Activated gamma-delta T cell treated with anti-CD3 and anti-CD28 coated beads, Interleukin-2, amount 50 U/mL, for 16 hours (primary cell): ENCODE data around the gene STX1B.

Source experiments
- DNase-seq: peaks from one replicate; pipeline ENCODE4 v3.0.0-alpha.2; 2020; ENCODE audit warnings: low read depth

Gene STX1B

DNA sequence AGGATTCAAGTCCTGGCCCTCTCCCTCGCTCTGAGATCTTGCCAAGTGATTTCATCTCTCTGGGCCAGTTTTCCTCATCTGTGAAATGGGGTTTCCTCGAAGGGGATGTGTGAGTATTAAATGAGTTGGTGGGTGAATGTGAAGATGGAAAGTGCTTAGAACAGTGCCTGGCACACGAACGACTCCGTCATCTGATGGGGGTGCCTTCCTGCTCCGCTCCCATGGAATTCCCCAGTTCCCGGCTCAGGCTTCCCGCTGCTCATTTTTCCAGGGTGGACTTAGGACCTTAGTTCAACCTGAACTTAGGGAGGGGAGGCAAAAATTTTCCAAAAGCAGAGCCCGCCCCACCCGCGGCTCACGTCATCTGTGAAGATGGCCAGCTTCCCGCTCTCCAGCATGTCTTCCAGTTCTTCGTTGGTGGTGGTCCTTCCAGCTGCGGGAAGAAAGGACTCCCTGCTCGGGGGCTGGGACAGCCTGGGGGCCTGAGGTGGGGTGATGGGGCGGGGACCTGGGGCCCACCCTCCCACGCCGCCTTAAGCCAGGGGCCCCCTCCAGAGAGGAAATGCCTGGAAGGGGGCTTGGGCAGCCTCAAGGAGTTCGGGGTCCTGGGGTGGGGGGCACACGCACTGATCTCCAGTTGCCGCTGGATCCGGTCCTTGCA, 14.0 kb downstream of the STX1B start:
- no peak for DNase-seq

DNA sequence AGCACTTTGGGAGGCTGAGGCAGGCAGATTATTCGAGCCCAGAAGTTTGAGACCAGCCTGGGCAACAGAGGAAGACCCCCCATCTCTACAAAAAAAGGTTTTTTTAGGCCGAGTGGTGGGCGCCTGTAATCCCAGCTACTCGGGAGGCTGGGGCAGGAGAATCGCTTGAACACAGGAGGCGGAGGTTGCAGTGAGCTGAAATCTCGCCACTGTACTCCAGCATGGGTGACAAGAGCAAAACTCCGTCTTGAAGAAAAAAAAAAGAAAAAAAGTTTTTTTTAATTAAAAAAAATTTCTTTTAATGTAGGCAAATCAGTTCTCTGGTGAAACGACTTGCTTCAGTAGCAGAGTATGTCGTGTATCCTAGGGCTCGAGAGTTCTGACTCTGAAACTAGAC, 14.5 kb downstream of the STX1B start:
- no peak for DNase-seq

DNA sequence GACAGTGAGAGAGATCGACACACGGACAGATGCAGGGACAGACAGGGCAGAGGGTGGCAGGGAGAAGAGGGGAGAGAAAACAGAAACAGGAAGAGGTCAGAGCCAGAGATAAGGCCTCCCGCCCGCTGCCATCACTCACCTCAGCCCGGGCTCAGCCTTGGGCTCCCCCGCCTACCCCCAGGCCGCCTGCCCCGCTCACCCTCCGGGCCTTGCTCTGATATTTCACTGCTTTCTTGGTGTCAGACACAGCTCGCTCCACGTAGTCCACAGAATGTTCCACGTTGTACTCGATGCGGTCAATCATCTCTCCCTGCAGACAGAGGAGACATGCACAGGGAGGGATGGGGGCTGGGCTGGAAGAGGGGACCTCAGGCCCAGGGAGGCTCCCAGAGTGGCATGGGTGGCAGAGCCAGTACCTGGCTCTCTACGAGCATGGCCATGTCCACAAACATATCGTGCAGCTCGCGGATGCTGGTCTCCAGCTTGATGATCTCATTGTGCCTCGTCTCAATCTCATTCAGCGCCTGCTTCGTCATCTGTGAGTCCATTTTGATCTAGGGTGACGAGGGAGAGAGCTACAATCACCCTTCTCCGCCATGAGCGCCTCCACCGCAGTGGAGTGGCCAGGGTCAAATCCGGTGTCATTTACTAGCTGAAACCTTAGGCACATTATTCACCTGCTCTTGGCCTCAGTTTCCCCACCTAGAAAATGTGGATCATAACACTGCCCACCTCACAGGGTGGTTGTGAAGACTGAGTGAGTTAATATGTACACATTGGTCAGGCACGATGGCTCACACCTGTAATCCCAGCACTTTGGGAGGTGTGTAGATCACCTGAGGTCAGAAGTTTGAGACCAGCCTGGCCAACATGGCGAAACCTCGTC, 17.3 kb downstream of the STX1B start:
- DNase-seq: no peak

DNA sequence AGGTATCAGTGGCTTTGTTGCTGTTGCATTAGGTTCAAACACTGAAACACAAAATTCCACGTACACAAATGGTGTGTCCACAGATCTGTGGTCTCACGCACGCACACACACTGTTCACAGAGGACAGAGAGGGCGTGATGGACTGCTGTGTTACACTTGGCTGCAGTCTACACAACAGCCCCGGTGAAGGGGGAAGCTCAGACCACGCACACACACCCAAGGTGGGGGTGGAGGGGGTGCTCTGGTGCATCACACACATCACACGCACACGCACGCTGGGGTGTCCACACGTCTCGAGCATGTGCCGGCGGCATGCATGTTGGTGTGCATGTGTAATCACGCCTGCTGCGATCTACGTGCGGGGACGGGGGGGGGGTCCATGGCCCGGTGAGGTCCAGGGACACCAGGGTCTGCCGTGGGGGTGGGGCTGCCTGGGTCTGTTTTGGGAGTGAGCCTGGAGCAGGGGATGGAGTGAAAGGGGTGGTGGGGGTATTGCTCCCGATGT, 18.1 kb downstream of the STX1B start:
- no peak for DNase-seq

DNA sequence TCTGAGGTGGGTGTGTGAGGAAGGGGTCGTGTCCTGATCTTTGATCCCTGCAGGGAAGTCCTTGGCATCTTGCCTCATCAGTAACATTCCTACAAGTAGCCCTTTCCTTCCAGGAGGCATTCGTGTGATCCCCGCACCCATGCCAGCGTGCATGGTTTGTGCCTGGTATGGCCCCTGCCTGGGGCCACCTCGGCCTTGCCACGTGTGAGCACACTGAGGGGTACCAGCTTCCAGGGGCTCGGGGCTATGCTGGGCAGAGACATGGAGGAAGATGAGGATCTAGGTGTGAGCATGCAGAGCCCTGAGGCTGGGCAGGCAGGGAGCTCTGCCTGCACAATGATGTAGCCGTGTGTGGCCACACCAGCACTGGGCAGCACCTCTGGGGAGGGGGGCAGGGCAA, 19.4 kb downstream of the STX1B start:
- no peak for DNase-seq

DNA sequence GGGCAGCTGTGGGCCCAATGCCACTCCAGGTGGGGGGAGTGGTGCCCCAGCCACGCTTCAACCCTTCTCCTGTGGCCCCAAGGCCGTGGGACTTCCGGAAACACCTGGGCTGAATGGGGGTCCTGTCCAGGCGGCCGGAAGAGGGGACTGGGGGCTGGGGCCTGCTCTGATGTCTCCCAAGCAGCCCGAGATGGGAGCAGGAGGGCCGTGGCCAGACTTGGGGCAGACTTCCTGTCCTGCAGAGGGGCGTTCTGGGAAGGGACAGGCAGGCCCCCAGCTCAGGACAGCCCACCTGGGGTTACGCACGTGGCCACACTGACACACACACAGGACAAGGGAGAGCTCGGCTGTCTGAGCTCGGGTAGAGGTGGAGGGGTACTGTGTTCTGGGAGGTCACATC, 20.3 kb downstream of the STX1B start:
- DNase-seq: no peak

DNA sequence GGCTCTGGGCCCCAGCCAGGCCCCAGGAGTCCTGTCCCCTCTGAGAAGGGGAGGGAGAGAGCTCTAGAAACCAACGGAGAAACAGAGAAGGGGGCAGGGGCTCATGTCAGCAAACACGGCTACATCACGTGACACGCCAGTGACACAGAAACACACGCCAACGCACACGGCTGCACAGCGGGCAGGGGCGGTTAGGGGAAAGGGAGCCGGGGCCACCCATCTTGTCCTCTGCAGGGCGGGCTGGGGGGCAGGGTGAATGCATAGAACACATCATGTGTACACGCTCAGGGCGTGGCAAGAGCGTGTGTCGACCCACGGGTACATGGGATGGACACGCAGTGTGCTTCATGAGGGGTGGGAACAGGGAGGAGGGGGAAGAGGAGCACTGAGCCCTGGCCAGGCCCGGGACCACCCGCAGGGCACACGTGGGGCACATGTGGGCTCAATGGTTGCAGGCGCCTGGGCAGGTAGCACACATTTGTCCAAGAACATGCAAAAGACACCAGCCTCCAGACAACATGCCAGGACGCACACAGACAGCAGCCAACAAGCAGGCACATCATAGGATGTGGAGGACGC, 20.9 kb downstream of the STX1B start:
- no peak for DNase-seq

DNA sequence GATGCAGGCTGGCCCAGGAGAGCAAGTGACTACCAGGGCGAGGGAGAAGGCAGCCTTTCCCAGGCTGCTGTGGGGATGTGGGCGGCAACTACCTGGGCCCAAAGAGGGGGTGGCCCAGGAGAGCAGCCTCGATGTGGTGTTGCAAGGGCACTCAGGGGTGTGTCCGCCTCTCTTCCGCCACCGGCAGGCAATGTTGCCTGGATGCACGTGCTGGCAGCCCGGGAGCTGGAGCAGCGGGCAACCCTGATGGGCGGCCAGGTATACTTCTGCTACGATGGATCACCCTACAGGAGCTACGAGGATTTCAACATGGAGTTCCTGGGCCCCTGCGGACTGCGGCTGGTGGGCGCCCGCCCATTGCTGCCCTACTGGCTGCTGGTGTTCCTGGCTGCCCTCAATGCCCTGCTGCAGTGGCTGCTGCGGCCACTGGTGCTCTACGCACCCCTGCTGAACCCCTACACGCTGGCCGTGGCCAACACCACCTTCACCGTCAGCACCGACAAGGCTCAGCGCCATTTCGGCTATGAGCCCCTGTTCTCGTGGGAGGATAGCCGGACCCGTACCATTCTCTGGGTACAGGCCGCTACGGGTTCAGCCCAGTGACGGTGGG, 22.8 kb downstream of the STX1B start:
- no peak for DNase-seq

DNA sequence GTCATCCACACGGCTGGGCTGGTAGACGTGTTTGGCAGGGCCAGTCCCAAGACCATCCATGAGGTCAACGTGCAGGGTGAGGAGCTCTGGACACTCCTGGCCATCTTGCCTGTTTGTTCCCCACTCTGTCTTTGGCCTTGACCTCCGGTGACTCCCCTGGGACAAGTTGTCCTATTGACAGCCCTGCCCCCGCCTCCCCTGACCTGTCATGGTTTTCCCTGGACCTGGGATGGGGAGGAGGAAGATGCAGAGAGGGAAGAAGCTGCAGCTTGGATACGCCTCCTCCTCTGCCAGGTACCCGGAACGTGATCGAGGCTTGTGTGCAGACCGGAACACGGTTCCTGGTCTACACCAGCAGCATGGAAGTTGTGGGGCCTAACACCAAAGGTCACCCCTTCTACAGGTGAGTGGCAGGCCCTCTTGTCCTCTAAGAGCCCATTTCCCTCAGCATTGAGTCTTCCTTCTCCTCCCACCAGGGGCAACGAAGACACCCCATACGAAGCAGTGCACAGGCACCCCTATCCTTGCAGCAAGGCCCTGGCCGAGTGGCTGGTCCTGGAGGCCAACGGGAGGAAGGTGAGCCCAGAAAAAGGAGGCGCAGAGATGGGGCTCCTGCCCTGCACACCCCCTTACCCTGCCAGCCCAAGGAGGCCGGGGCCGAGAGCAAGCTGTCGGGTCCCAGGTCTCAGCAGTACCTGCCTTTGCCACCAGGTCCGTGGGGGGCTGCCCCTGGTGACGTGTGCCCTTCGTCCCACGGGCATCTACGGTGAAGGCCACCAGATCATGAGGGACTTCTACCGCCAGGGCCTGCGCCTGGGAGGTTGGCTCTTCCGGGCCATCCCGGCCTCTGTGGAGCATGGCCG, 24.1 kb downstream of the STX1B start:
- no peak for DNase-seq

DNA sequence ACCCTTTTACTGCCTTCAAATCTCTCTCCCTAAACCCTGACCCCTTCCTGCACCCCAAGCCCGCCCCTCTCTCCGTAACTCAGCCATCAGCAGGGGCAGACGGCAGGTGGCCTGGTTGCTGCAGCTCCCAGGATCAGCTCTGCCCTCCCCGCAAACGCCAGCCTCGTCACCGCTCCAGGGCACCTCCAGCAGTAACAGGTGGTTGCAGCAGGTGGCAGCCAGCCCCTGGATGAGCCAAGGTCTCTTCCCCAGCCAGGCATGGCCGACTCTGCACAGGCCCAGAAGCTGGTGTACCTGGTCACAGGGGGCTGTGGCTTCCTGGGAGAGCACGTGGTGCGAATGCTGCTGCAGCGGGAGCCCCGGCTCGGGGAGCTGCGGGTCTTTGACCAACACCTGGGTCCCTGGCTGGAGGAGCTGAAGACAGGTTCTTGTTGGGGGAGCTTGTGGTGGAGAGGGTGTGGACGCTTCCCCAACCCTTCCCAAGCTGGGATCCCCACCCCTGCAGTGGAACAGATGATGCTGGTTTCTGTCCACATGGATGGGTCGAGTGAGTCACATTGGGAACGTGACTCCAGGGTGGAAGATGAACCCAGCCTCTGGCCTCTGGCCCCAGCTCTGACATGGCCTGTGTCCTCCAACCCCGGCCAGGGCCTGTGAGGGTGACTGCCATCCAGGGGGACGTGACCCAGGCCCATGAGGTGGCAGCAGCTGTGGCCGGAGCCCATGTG, 24.9 kb downstream of the STX1B start:
- no peak for DNase-seq

DNA sequence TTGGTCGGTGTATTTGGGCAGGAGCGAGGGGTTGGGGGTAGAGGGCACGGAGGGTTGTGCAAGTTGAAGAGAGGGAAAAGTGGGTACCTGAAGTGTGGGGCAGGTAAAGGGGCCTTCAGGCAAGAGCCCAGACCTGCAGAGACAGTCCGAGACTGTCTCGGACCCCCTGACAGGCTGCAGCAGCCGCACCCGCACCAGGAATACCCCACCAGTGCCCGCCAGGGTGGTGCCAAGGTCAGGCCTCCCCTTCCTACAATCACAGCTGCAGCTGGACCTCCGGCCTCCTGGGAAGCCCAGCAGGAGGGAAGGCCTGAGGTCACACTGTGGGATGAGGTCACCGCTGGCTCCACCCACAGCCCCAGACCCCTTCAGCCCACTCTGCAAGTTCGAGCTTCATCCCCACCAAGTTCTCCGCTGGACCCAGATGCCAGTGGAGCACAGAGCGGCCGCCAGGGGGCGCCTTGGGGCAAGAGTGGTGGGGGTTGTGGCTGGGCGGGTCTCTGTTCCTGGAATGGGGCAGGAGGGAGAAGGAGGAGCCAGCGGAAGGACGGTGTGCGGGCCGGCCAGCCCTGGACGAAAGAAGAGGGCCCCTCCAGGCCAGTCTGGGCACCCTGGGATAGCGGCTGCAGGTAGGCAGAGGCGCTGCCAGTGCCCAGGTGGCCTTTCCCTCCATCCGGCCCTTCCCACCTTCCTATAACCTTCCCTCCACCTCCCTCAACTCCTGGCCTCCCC, 25.6 kb downstream of the STX1B start, which contains the start of gene HSD3B7:
Gene HSD3B7, plus strand, starts transcription at position 539 of the 732 bp plus-strand sequence. CDS start 452 bp downstream, outside the sequence.
- DNase-seq: peak; percentile 75

DNA sequence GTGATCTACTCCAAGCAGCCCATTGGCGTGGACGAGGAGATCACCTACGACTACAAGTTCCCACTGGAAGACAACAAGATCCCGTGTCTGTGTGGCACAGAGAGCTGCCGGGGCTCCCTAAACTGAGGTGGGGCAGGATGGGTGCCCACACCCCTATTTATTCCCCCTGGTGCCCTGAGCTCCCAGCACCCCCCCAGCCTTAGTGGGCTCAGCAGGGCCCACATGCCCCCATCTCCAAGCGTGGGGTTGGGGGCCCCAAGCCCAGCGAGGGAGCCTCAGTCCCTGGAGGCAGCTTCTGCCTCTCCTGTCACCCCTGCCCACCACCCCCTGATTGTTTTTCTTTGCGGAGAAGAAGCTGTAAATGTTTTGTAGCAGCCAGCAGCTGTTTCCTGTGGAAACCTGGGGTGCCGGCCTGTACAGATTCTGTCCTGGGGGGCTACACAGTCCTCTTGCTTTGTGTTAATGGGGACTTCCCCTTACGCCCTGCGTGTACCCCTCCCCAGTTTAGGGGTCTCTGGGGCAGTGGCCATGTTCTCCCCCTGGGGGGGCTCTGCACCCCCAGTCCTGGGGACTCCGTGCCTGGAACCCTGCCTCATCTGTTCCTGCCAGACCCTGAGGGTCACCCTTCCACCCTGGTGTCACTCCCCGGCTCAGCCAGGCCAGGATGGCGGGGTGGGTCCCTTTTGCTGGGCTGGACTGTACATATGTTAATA, 26.4 kb downstream of the STX1B start:
- DNase-seq: no peak

DNA sequence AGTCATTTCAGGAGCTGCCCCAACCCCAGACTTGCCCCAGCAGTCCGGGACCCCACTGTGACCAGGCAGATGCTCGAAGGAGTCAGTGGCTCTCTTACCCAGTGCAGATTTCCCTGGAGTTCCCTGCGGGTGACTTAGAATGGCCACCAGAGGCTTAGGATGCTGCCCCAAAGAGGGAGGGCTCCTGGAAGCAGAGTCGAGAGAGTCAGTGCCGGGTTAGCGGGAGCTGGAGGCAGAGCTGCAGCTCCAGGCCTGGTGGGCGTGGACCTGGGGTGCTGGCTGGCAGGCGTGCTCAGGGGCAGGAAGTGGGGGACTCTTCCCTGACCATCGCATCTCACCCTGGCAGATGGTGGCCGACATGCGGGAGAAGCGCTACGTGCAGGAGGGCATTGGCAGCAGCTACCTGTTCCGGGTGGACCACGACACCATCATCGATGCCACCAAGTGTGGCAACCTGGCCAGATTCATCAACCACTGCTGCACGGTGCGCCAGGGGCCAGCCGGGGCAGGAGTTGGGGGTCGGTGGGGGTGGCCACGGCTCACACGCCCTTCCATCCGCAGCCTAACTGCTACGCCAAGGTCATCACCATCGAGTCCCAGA, 27.0 kb downstream of the STX1B start:
- no peak for DNase-seq

DNA sequence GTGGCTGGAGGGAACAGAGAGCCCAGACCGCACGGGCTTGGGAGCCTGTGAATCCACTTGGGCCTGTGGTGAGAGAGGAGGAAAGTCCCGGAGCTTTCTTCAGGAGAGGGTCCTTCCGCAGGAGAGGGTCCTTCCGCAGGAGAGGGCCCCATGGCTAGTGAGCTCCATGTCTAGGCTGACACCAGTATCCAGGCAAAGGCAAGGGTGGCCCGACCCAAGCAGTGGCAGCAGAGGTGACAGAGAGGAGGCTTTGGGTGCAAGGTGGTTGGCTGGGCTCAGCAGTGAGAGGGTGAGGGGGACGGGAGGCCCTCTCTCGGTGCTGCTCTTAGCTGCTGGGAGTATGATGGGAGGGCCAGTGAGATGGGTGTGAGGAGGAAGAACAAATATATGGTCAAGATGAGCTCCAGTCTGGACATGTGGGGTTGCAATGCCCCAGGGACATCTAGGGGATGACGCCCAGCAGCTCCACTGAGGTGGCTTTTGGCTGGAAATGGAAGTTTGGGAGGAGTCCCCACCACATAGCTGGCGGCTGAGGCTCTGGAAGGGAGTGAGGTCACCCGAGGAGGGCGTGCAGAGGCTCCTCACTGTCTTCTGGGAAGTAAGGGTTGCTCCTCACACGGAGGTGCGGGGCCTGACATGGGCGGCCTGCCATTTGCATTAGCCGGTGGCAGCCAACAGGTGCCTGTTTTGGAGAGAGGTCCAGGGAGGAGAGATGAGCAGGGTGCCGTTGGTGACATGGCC, 27.7 kb downstream of the STX1B start:
- DNase-seq: no peak

DNA sequence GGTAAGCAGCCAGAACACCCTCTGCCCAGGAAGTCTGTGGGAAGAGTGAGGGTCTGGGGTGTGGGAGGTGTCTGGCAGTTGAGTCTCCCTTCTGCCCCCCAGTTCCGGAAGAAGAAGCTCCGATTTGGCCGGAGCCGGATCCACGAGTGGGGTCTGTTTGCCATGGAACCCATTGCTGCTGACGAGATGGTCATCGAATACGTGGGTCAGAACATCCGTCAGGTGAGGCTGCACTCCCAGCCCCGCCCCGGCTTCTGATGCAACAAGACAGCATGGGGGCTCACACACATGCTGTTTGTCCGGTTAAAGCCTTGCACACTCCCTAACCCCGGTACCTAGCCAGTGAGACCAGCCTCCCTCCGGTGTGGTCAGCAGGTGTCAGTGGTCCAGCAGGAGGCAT, 29.5 kb downstream of the STX1B start:
- no peak for DNase-seq

DNA sequence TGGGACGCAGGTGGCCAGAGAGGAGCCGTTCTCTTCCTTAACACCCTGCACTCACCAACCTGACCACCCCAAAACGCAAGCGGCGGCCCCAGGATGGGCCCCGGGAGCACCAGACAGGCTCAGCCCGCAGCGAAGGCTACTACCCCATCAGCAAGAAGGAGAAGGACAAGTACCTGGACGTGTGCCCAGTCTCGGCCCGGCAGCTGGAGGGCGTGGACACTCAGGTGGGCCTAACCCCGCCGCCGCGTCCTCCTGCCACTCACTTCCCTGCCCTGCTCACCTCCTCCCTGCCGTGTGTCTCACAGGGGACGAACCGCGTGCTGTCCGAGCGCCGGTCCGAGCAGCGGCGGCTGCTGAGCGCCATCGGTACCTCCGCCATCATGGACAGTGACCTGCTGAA, 30.0 kb downstream of the STX1B start:
- DNase-seq: no peak

DNA sequence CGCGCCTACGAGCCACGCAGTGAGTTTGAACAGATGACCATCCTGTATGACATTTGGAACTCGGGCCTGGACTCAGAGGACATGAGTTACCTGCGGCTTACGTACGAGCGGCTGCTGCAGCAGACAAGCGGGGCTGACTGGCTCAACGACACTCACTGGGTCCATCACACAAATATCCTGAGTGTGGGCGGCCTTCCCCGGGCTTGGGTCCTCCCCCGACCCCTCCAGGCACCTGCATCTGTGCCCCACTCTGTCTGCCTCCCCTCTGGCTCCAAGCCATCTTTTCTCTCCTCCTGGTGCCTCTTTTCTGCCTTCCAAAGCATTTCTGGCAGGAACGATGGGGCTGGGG, 30.4 kb downstream of the STX1B start:
- DNase-seq: no peak
